ENCODE measurements around the gene TNFAIP8L3. TPM values are rescaled to one million over a fixed set of nuclear protein-coding genes. Genes with fewer than 3 reads are reported as not detected.

Gene TNFAIP8L3
- total RNA-seq, 1 donor from 2014 or later: 19.1 TPM

DNA sequence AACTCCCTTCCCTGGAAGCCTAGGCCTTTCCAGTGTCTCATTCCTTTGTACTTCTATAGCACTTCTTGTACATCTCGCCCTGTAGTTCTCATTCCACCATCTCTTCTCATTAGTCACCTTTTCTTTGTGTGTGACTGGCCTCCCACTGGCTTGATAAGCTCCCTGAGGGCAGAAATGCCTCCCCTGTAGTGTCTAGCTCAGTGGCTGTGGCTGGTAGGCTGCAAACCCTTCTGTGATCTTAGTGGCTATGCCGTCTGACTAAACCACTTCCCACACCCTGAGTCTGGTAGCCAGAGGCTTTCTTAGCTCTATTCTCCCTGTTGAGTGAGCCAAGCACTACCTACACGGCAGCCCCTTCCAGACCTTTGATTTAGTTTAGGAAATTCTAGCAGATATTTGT is 24.4 kb upstream of the TNFAIP8L3 start:
- DNase-seq (ENCODE audit: extremely low read depth, low read depth, low spot score): no peak

DNA sequence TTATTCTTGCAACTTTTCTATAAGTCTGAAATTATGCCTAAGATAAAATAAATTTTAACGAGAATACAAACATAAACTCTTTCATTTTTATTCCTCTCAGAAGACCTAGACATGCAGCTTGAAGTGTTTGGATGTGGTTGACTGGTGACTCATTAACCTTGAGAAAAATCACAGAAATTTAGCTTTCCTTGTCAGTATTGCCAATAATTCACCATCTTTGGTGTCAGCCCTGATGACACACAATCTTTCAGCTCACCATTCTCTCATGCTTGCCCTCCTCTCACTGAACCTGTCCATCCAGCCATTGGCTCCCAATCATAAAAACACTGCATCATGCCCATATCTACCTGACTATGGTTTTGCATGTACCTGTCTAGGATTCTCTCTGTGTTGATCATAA is 22.6 kb upstream of the TNFAIP8L3 start:
- DNase-seq (ENCODE audit: extremely low read depth, low read depth, low spot score): no peak

DNA sequence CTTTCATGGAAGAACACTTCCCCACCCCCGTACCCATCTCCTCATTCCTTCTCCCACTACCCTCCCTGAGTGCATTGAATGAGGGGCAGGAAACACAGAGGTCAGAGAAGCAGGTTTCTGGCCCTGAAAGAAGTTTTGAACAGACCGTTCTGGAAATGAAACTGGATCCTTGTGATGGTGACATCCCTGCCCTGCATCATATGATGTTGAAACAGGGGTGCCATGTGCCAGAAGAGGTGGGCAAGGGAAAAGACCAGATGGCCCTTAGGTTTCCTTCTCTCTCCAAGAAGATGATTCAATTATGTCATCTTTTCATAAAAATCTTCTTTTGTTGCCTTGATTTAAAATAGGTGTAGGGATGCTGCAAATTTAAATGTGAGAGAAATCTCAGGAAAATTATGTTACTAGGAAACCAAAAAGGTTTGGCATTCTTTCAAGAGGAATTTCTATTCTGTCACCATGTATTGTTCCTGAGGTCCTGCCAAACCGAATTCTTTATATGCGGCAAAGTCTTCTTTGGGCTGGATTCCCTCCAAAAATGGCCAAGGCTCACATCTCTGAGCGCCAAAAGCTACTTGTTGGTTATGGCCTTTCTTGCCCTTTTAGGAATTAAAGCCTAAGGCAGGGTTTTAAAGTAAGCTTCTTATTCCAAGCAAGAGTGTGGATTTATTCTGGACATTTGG is 19.9 kb upstream of the TNFAIP8L3 start:
- DNase-seq (ENCODE audit: extremely low read depth, low read depth, low spot score): no peak

DNA sequence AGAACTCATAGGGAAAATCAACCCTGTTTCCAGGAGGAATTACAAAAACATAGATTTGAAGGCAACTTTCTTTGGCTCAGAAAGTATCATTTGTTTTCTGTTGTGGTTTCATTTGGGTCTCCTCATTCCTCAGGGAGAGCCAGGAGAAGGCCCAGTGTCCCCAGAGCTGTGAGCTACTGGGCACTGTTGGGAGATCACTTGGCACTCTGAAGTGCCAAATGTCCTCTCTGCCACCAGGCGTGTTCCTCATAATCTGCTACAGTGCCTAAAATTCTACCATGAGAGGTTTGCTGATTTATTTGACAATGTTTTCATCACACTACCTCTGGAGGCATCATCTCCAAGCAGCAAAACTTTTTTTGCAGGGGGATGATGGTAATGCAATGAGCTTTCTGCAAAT is 17.4 kb upstream of the TNFAIP8L3 start:
- DNase-seq (ENCODE audit: extremely low read depth, low read depth, low spot score): no peak

DNA sequence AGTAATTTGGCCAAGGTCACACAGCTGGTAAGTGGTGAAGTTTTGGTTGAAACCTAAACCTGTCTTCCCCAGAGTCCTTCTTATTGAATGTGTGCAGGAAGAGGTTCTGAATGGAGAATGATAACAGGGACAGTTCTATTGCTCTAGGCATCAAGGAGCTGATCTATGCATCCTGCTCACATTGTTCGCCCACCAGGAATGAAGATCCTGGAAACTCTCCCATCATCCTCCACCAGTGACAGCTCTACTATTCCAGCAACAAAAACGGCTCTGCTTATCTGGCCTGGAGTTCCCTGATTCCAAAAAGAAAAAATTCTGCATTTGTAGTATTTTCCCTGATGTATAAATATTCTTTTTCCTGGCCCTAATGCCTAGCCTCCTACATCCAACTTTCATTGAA is 16.4 kb upstream of the TNFAIP8L3 start:
- no peak for DNase-seq (ENCODE audit: extremely low read depth, low read depth, low spot score)

DNA sequence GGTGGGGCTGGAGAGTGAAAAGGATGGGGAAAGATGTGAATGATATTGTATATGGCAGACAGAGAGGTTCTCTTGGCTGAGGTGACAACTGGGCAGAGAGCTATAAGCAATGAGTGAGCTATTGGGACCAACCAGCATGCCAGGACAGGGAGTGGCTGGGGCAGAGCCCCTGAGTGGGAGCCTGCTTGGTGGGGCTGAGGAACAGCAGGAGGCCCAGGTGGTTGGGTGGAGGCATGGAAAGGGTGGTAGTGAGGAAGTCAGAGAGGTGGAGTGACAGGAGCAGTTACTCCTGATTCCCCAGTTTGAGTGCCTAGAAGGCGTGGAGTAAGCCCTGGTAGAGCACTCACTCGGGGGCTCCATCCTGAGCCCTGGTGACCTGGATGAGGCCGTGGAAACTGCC is 15.5 kb upstream of the TNFAIP8L3 start:
- no peak for DNase-seq (ENCODE audit: extremely low read depth, low read depth, low spot score)

DNA sequence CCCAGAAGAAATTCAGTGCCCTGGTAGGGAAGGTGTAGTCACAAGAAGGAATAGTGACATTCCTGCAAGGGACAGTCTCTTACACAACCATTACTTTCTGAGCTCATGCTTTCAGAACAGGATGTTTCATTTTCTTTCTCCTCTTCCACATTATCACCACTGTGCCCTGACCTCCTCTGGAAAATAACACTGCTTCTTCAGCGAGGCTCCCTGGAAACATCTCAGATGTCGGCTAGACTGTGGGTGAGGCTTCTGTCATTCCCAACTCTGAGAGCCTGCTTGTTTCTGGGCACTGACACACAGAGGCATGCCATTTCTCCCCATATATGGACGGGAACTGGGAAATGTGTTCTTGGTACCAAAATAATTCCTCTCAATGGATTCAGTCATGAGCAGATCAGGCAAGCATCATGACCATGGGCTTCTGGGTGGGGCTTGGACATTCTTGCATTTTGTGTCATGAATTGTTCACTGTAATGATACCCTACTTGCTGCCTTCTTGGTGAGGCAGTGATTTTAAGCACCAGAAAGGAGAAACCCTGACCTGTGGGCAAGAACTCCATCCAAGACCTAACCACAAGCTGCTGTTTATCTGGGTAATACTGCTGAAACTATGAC is 14.3 kb upstream of the TNFAIP8L3 start:
- no peak for DNase-seq (ENCODE audit: extremely low read depth, low read depth, low spot score)

DNA sequence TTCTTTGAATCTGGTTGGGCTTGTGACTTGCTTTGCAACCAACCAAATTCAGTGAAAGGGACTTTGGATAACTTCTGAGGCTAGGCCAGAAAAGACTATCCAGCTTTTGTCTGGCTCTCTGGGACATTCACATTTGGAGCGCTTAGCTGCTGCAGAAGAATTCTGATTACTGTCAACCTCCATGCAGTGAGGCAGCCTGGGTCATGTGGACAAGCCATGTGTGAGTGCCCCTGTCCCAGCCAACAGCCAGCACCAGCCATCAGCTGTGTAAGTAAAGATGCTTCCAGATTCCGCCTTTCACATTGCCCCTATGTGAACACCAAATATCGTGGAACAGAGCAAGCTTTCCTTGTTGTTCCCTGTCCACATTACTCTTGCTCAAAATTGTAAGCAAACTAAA is 12.9 kb upstream of the TNFAIP8L3 start:
- no peak for DNase-seq (ENCODE audit: extremely low read depth, low read depth, low spot score)

DNA sequence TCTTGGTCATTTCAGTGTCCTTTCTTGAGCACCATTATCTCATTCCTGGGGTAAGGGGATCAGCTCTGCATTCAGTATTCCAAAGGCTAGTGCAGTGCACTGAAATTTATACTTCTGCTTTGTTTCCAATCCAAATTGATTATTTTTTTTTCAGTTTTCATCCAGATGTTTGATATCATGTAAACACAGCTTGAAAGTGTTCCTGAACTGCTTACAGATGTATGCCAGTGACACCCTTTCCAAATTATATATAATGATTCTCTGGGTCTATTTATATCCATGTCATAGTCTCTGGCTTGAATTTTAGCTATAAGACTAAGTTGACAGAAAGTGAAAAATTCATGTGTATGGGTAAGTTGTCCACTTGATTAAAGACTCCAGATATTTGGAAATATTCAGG is 11.8 kb upstream of the TNFAIP8L3 start:
- DNase-seq (ENCODE audit: extremely low read depth, low read depth, low spot score): no peak

DNA sequence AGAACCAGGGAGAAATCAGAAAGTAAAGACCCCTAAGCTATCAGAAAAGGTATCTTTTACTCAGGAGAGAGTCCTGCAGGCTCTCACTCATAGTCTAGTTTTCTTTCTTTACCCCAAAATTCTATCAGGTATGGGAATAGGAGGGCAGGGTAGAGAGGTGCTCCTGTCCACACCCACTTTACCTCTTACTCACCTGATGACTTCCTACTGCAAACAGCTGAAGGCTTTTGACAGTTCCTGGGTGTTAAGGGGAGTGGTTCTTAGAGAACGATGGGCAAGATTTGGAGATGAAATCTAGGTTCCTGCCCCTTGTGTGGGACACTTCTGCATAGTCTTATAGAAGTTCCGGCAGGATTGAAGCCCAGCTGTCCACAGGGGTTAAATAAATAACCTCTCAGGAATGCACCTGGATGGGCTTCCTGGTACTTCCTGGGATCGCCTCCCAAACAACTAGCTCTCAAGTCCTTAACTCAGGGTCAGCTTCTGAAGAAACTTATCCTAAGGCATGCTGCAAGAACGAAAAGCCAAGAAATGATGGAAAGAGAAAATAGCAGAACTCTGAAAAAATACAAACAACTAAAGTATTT is 10.8 kb upstream of the TNFAIP8L3 start:
- DNase-seq (ENCODE audit: extremely low read depth, low read depth, low spot score): no peak

DNA sequence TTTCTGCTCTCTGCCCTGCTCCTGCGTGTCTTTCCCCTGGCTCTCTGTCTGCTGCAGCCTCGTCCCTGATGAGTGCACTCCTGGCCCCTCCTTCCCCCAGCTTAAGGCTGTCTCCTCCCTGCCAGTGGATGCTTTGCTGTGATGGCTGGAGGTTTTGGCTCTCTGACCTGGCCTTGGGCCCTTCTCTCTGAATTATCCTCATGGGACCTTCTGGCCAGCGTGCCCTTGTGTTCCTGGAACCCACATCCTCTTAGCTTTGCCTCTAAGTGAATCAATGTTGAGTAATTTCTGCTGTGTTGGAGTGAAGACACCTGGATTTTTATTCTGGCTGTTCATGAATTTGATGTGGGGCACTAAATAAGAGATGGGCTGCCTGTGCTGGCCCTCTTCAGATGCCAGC is 9.8 kb upstream of the TNFAIP8L3 start:
- no peak for DNase-seq (ENCODE audit: extremely low read depth, low read depth, low spot score)

DNA sequence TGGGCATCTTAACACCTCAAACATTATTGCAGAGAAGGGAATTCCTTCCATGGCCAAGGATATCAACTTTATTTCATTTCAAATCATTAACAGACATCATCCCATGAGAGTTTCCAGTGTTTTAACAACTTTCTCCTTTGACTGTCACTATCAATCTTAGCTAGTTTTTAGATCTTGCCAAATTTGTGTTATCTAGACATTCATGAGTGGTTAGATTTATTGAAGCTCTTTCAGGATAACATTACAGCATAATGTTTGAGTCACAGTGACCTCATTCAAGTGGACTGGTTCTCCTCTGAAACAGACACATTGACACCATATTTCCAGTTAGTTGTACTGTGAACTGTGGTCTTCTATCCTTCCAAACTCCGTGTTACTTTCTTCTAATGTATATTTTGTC is 8.6 kb upstream of the TNFAIP8L3 start:
- no peak for DNase-seq (ENCODE audit: extremely low read depth, low read depth, low spot score)

DNA sequence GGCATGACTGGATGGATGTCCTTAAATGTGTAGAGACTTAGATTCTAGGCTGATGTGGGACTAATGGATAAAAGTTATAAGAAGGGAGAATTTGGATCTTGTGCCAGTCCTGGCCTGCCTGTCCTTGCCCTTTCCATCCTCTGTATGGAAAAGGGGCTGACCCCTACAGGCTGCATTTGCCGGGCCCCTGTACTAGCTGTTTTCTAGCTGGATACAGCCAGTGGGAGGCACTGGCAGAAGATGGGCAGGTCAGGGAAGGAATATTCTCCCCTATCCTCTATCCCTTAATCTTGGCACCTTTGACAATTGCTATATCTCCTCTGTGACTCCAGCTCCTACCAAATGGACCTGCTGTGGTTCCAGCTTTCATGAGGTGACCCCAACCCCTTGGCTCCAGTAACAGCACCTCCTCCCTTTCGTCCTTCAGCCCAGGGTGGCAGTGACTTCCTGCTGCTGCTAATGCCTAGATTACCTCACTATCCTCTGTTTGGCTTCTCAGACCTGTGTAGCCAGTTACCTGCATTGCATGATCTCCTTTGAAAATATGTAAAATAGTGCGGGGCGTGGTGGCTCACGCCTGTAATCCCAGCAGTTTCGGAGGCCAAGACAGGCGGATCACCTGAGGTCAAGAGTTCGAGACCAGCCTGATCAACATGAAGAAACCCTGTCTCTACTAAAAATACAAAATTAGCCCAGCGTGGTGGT is 6.2 kb upstream of the TNFAIP8L3 start:
- no peak for DNase-seq (ENCODE audit: extremely low read depth, low read depth, low spot score)

DNA sequence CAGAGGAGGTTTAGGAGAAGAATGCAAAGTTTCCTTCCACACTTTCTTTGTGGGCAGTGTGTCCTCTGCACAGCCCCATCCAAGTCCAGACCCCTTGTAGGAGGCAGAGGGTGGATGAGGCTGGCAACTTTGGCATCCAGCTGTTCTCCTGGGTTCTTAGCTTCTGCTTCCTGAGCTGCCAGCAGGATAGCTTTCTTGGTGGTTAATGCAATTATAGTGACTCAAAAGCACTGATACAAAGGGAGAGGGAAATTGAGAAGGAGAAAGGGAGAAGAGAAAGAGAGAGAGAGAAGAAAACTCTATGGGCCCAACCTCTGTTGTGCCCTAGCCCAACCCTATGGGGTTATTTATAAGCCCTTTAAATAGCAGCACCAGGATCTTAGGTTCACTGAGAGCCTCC is 4.5 kb upstream of the TNFAIP8L3 start:
- no peak for DNase-seq (ENCODE audit: extremely low read depth, low read depth, low spot score)

DNA sequence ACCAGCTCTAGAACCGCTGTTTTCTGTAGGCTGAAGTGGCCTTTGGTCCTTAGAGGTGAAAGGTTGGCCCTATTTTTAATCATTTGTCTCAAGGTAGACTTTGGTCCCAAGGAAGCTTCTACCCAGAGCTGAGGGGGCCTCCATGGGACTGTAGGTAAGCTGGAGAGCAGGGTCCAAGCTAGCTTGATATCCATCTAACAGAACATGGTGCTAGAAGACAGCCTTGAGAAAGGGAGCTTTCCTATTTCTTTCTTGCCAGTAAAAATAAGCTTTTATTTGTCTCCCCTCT is 3.6 kb upstream of the TNFAIP8L3 start:
- no peak for DNase-seq (ENCODE audit: extremely low read depth, low read depth, low spot score)

DNA sequence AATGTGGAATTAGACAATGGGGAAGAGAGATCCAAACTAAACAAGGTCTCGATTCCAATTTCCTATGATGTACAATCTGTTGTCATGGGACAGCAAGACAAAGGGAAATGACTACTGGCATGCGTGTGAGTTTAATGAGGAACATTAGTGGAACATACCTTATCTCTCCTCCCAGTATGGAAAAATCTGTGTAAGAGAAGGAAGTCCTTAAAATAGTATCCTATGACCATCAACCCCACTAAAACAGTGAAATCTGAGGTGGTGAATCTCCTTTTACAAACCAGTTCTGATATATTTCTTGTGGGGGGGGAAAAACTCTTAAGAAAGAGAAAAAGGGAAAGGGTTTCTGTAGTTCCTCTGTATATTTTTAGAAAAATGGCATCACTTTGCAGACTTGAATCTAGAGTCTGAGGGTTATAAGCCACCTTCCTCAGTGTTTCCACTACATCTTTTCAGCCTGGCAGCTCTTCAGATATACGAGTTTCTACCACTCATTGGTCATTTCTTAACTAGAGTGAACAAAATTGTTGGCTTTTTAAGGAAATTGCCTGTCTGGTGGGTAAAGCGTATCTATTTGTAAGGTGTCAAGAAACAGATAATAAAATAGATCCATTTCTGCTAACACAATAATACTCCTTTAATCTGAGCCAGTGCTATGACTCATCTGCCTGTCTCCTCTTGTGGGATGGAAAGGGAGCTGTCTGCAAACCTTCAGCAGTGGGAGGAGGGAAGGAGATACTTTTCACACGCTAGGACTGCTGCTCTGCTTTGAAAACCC is 3.0 kb upstream of the TNFAIP8L3 start:
- peak; percentile 88 for DNase-seq (ENCODE audit: extremely low read depth, low read depth, low spot score)

DNA sequence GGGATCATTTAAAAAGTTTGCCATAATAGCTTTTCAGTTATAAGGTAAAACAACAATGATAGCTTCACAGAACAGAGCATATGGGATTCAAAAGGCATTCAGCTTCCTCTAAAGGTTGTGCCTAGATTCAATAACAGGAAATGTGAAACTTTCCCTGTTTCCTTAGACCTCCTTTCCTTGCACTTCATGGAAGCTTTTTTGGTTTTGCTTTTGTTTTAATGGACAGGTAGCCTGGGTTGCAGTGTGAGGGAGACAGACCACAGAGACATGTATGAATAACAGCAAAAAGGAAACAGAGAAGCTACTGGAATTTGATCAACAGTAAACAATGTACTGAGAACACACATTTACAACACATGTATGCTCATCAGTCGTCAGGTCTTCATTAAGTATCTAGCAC is 2.3 kb upstream of the TNFAIP8L3 start:
- DNase-seq (ENCODE audit: extremely low read depth, low read depth, low spot score): no peak

DNA sequence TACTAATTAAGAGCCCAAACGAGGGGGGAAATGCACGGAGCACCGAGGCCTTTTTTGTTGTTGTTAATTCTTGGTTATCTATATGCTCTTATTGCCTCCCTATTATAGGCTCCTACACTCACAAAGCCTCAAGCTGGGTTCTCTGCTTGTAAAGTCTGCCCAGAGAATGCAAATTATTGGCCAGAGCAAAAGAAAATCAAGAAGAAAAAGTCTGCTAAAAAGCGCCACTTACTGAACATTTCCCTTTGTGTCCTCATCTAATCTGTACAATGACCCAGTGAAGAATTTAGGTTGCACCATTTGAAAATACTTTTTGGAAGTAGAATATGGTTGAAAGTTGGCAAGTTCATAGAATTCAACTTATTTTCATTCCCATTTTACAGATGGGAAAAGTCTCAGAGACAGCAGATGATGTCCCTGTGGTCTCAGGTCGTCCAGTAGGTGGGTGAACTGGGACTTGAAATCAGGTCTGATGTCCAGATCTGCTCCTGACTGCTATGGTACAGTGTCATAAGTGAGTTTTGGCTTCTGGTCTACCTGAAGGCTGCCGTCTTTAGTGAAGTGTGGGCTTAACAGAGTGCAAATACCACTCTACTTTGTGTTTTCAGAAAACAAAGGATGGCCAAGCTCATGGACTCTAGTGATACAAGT is 1.1 kb upstream of the TNFAIP8L3 start:
- DNase-seq (ENCODE audit: extremely low read depth, low read depth, low spot score): no peak

DNA sequence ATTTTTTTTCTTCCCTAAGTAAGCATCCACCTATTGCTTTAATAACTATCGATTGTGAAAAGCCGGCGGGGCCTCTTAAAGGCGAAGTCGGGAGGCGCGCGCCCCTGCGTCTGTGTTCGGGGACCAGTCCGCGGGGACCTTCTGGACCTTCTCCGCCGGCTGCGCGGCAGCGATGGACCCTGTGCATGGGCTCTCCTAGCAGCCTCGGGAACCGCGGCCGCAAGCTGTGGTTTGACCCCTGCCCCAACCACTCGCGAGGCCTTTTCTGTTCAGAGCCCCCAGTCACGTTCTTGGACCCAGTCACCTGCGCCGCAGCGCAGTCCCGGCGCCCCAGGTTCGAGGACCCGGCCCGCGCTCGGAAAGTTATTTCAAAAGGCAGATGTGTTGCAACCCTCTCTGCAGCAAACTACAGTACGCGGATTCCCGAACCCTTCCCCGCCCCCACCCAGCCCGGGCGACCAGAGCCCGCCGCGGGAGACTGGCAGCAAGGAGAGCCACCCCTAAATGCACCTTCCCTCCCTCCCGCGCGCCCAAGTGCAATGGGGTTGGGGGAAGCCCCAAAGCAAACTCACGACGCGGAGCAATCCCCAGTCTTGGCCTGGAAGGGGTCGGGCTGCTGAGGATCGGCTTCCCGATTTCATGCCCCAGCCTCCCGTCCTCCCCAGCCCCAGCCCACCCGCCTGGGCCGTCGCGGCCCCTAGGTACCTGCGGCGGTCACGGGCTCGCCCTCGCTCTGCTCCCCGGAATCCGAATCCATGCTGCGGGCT is 684 bp downstream of the TNFAIP8L3 start:
- no peak for DNase-seq (ENCODE audit: extremely low read depth, low read depth, low spot score)

DNA sequence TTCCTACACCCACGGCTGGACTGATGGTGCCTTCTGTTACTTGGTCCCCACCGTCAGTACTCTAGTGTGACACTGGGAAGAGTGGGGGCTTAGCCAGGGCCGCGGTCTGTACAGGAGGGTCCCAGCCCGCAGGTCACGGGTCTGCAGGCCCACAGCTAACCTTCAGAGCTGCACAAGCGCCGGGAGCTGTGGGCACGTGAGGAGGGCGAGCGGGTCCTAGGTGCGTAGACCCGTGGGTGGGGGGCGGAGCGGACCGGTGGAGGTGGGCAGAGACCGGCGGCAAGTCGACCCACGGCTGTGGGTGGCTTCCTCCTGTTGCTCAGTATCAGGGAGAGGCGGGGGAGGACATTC is 1.2 kb downstream of the TNFAIP8L3 start:
- no peak for DNase-seq (ENCODE audit: extremely low read depth, low read depth, low spot score)

All from glomerular endothelial cell (primary cell).